HG03442 (cell line): ENCODE measurements around the gene ZNF593OS.

ENCODE experiments used
- ATAC-seq: cut with Tn5 transposase; IDR thresholded peaks from one replicate; pipeline ENCODE4 v1.9.1; 2021; ENCODE audit warnings: mild to moderate bottlenecking, moderate library complexity; ENCODE audit not compliant: unreplicated experiment

Gene ZNF593OS

GRCh38 chr1:26127235-26128163, 44.1 kb downstream of the ZNF593OS start:
- no peak for ATAC-seq

- ATAC-seq, result peak; percentile 53
These were observed 45.1 kb downstream of the ZNF593OS start for GRCh38 chr1:26126321-26127084.

GRCh38 chr1:26125946-26126320, 45.7 kb downstream of the ZNF593OS start:
- no peak for ATAC-seq

GRCh38 chr1:26125382-26125781, 46.2 kb downstream of the ZNF593OS start:
- ATAC-seq, result no peak

- ATAC-seq, result no peak
These were observed 47.0 kb downstream of the ZNF593OS start for GRCh38 chr1:26124418-26125331.

- no peak for ATAC-seq
These were observed 48.4 kb downstream of the ZNF593OS start for GRCh38 chr1:26122988-26123973.

GRCh38 chr1:26121854-26122773, 49.5 kb downstream of the ZNF593OS start:
- no peak for ATAC-seq

- ATAC-seq, result no peak
These were observed 51.6 kb downstream of the ZNF593OS start for GRCh38 chr1:26119892-26120608.
